CD8-positive, alpha-beta memory T cell (primary cell): Measurements from ENCODE around the gene SLC2A6. TPM values are rescaled to one million over a fixed set of nuclear protein-coding genes. Genes with fewer than 3 reads are reported as not detected.

Source experiments
- CTCF ChIA-PET: fragments of 350-600 bp; sonication (Branson Sonifier 250); formaldehyde crosslinking; loops from one replicate; lab custom pipeline; 2021; ENCODE audit warnings: antibody characterized with exemption; lab: Charles Lee
- POLR2A ChIA-PET: fragments of 350-600 bp; sonication (Branson Sonifier 250); formaldehyde crosslinking; loops from one replicate; lab custom pipeline; 2021; ENCODE audit warnings: antibody characterized with exemption; lab: Charles Lee
- DNase-seq, 5 donors: peaks; one replicate each; pipeline versions ENCODE4 v3.0.0 to v3.0.0-alpha.2; 2020 to 2022; ENCODE audit warnings: mixed read lengths in 1 of 5
- H3K27ac ChIP-seq: one replicate; pipeline ENCODE4 v1.7.0; 2013; ENCODE audit warnings: low read depth, mild to moderate bottlenecking, low read length, moderate library complexity
- H3K27me3 ChIP-seq: 2 replicates; pipeline ENCODE4 v1.7.0; 2013; ENCODE audit warnings: low read length, mild to moderate bottlenecking; ENCODE audit not compliant: insufficient read depth, poor library complexity, severe bottlenecking
- H3K36me3 ChIP-seq: 2 replicates; pipeline ENCODE4 v1.7.0; 2013; ENCODE audit warnings: mild to moderate bottlenecking, low read length, moderate library complexity; ENCODE audit not compliant: insufficient read depth
- H3K4me1 ChIP-seq: 2 replicates; pipeline ENCODE4 v1.7.0; 2013; ENCODE audit warnings: mild to moderate bottlenecking, low read length, moderate library complexity; ENCODE audit not compliant: insufficient read depth
- H3K4me3 ChIP-seq: 2 replicates; pipeline ENCODE4 v1.7.0; 2013; ENCODE audit warnings: mild to moderate bottlenecking, low read length
- H3K9me3 ChIP-seq: 2 replicates; pipeline ENCODE4 v1.7.0; 2013; ENCODE audit warnings: mild to moderate bottlenecking, low read length
- H3K27ac Mint-ChIP-seq, 8 donors: one replicate each; pipeline ENCODE4 v1.8.0; 2020 to 2021; ENCODE audit warnings: mixed read lengths in 8 of 8, mild to moderate bottlenecking in 6 of 8, inconsistent platforms in 3 of 8, moderate library complexity in 3 of 8
- H3K27me3 Mint-ChIP-seq, 2 donors: one replicate each; pipeline ENCODE4 v1.8.0; 2020 to 2021; ENCODE audit warnings: mixed read lengths in 2 of 2, mild to moderate bottlenecking in 1 of 2, moderate library complexity in 1 of 2
- H3K36me3 Mint-ChIP-seq, 3 donors: one replicate each; pipeline ENCODE4 v1.8.0; 2020 to 2021; ENCODE audit warnings: mixed read lengths in 3 of 3, inconsistent platforms in 1 of 3, mild to moderate bottlenecking in 1 of 3
- H3K4me1 Mint-ChIP-seq, 3 donors: one replicate each; pipeline ENCODE4 v1.8.0; 2020 to 2021; ENCODE audit warnings: mixed read lengths in 3 of 3, inconsistent platforms in 1 of 3, mild to moderate bottlenecking in 1 of 3
- H3K4me3 Mint-ChIP-seq, 7 donors: one replicate each; pipeline ENCODE4 v1.8.0; 2020 to 2021; ENCODE audit warnings: mixed read lengths in 7 of 7, mild to moderate bottlenecking in 6 of 7, moderate library complexity in 4 of 7, inconsistent platforms in 2 of 7
- H3K9me3 Mint-ChIP-seq, 5 donors: one replicate each; pipeline ENCODE4 v1.8.0; 2020 to 2022; ENCODE audit warnings: mixed read lengths in 5 of 5, mild to moderate bottlenecking in 3 of 5, moderate library complexity in 2 of 5, inconsistent platforms in 1 of 5
- polyA plus RNA-seq: library from polyadenylated mRNA; unstranded; fragments of 300-500 nt; fragmentation: Illumina TruSeq; gene quantifications from one replicate; pipeline ENCODE4 v1.2.3, GENCODE V29; 2021
- total RNA-seq, 2 experiments: library from RNA; stranded (reverse); gene quantifications; one replicate each; pipeline ENCODE4 v1.2.3, GENCODE V29; 2021

The SLC2A6 gene
- total and polyA plus RNA-seq, 3 experiments from 2014 or later, result 4.0 to 16.3 (median 15.5) TPM

DNA sequence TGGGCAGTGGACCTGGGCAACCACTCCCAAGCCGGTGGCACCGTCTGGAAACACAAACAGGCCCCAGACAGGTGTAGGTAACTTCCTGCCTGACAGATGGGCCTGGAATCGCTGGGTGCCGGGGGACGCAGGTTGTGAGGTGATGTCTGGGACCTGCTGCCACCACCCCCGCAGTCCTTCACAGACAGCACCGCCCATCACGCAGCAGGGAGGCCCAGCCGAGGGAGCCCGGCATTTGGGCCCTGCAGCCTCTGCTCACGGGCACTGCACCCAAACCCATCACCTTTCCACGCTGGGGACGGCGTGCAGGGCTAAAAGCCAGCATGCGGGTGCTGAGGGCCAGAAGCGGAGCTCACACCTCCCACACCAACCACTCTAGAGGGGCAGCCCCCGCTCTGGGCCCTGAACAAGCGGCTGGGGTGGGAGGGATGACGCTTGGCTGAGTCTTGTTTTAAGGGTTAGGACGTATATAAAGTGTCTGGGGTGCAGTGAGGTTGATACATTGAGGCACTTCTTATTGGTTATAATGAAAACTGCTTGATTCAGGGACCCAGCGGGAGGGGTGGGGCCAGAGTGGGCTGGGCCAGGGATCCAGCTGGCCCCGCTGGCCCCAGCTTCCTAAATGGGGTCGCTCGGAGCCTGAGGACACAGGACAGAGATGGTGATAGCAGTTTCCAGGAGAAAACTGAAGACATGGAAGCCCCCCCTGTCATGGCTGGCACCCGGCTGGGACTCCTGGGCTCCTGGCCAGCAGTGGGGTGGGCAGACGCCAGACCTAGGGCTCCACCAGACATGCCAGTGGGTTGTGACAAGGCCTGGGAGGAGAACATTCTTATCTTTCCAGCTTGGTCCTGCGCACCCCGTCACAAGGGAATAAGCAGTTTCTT is 34.6 kb upstream of the SLC2A6 start:
- Mint-ChIP-seq H3K4me3 (no peak overlapping the region), H3K9me3 (no peaks in the 10 kb centered on the region), H3K36me3 (no peaks in the 10 kb centered on the region), H3K27ac (peak overlapping the region in 1 of 8 donors; percentile 38), H3K27me3 (peaks cover 3 to 6% of the 10 kb centered on the region in 2 donors), H3K4me1 (peaks cover 10 to 12% (median 12%) of the 10 kb centered on the region in 3 donors)
- POLR2A ChIA-PET, result no interaction called here
- no peak overlapping the region for H3K4me3 ChIP-seq
- DNase-seq, result no peak
- H3K9me3 ChIP-seq, result no peaks in the 10 kb centered on the region
- CTCF ChIA-PET, result no interaction called here
- H3K27ac ChIP-seq, result no peak overlapping the region
- peaks cover 15% of the 10 kb centered on the region for H3K4me1 ChIP-seq
- no peaks in the 10 kb centered on the region for H3K36me3 ChIP-seq
- no peaks in the 10 kb centered on the region for H3K27me3 ChIP-seq

DNA sequence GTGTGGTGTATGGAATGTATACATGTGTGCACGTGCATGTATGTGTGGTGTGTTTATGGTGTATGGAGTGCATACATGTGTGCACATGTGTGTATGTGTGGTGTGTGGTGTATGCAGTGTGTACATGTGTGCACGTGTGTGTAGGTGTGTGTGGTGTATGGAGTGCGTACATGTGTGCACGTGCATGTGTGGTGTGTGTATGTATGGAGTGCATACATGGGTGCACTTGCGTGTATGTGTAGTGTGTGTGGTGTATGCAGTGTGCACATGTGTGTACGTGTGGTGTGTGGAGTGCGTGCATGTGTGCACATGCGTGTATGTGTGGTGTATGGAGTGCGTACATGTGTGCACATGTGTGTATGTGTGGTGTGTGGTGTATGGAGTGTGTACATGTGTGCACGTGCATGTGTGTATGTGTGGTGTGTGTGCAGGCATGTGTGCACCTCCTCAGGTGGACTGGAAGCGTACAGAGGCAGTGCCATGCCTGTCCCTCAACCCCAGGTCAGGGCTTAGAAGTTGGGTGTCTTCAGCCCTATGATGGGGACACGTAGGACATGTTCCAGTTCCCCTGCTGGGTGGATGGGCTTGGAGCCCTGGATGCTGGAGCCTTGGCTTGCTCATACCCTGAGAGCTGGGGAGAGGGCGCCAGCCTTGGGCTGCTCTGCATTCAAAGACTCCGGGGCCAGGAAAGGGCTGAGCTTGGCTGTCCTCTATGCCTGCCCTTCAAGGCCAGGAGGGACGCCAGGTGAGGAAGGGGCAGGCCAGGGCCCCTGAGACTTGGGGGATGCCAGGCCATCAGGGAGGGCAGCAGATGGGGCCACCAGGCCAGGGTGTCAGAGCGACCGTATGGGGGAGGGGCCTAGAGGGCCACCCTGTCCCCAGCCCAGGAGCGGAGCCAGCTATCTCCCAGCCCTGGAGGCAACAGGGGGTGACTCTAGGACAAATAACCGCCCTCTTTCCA is 33.6 kb upstream of the SLC2A6 start:
- Mint-ChIP-seq H3K36me3 (no peaks in the 10 kb centered on the region), H3K27ac (no peak overlapping the region), H3K4me3 (no peak overlapping the region), H3K9me3 (no peaks in the 10 kb centered on the region), H3K27me3 (peaks cover 3 to 4% of the 10 kb centered on the region in 2 donors), H3K4me1 (peaks cover 10 to 12% (median 12%) of the 10 kb centered on the region in 3 donors)
- Histone ChIP-seq H3K27ac (no peak overlapping the region), H3K36me3 (no peaks in the 10 kb centered on the region), H3K9me3 (no peaks in the 10 kb centered on the region), H3K4me3 (no peak overlapping the region), H3K4me1 (peaks cover 25% of the 10 kb centered on the region), H3K27me3 (no peaks in the 10 kb centered on the region)
- ChIA-PET POLR2A (no interaction called here), CTCF (no interaction called here)
- DNase-seq, result no peak

DNA sequence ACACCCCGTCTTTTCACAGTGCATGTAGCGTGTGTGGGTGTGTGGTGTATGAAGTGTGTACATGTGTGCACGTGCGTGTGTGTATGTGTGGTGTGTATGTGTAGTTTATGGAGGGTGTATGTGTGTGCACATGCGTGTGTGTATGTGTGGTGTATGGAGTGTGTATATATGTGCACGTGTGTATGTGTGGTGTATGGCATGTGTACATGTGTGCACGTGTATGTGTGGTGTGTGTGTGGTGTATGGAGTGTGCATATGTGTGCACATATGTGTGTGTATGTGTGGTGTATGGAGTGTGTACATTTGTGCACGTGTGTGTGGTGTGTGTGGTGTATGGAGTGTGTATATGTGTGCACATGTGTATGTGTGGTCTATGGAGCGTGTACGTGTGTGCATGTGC is 32.7 kb upstream of the SLC2A6 start:
- Histone ChIP-seq H3K36me3 (no peaks in the 10 kb centered on the region), H3K27me3 (no peaks in the 10 kb centered on the region), H3K4me1 (peaks cover 27% of the 10 kb centered on the region), H3K27ac (no peak overlapping the region), H3K4me3 (no peak overlapping the region), H3K9me3 (no peaks in the 10 kb centered on the region)
- DNase-seq, result no peak
- peaks cover 10 to 12% (median 12%) of the 10 kb centered on the region in 3 donors for H3K4me1 Mint-ChIP-seq
- ChIA-PET POLR2A (no interaction called here), CTCF (no interaction called here)
- H3K9me3 Mint-ChIP-seq, result no peaks in the 10 kb centered on the region
- no peaks in the 10 kb centered on the region for H3K36me3 Mint-ChIP-seq
- H3K27me3 Mint-ChIP-seq, result peaks cover 2 to 4% of the 10 kb centered on the region in 2 donors
- no peak overlapping the region for H3K4me3 Mint-ChIP-seq
- H3K27ac Mint-ChIP-seq, result no peak overlapping the region

DNA sequence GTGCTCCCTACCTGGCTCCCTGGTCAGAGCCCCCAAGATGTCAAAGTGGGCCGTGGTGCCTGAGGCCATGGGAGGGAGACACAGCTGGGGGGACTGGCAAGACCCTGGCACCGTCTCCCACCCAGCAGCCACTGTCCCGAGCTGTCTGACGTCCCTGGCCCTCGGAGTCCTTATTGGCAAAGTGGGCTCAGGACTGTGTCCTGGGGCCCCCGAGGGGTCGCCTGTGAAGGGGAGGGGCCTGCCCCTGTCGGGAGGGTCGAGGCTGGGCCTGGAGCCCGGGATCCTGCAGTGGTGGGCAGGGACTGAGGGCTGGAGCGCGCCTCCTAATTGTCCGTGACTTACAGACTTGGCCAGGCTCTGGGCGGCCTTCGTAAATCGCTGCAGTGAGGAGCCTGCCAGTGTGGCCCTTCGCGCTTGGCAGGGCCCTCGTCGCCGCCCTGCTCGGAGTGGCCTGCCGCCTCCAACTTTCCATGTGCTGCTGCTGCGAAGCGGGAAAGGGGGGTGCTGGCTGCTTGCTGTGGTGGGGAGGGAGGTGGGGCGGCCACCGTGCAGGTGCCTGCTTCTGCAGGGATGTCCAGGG is 32.1 kb upstream of the SLC2A6 start:
- Mint-ChIP-seq H3K4me3 (peak overlapping the region in 2 of 7 donors; percentile 34 to 61), H3K27ac (peak overlapping the region in 1 of 8 donors; percentile 44), H3K4me1 (peaks cover 10 to 12% (median 12%) of the 10 kb centered on the region in 3 donors), H3K27me3 (peaks cover 2 to 3% of the 10 kb centered on the region in 2 donors), H3K36me3 (no peaks in the 10 kb centered on the region), H3K9me3 (no peaks in the 10 kb centered on the region)
- ChIA-PET CTCF (no interaction called here), POLR2A (no interaction called here)
- H3K27me3 ChIP-seq, result no peaks in the 10 kb centered on the region
- no peaks in the 10 kb centered on the region for H3K9me3 ChIP-seq
- no peak overlapping the region for H3K4me3 ChIP-seq
- no peak overlapping the region for H3K27ac ChIP-seq
- no peak for DNase-seq
- no peaks in the 10 kb centered on the region for H3K36me3 ChIP-seq
- H3K4me1 ChIP-seq, result peaks cover 27% of the 10 kb centered on the region

DNA sequence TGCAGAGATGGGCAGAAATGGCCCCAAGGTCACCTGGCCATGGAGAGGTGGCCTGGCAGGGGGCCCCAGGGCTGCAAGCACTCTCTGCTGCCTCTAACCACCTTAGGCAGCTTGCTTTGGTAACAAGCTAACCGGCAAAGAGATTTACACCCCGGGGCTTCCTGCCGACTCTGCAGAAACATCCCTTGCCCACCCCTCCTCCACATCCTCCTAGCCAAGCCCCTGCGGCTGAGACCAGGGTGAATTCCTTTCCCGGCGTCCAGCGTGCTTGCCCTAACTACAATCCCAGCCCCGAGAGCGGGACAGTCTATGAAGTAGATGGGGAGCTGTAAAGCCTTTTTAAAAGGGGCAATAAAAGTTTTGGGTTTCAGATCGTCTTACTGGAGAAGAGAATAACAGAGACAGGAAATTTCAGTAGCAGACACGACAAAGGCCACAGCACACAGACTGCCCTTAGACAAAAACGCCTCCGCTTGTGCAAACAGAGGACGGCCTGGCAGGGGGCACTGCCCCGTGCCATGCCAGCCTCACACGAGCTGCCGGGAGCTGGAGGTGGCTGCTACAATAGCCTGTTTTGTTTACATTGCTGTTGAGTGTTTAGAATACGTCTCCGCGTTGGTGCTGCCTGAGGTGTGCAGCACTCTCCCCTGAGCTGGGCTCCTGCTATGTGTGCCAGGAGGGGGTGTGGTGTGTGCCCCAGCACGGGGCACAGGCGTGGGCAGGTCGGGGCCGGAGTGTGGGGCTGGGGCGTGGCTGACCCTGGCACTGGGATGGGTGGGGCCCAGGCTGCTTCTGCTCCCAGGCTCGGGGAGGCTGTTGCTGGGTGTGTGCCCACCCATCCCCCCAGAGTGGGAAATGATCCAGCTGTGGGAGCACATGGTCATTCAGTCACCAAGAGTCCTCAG is 30.5 kb upstream of the SLC2A6 start:
- Mint-ChIP-seq H3K4me3 (peak overlapping the region; percentile 54 to 89 (median 85)), H3K27me3 (no peaks in the 10 kb centered on the region), H3K36me3 (no peaks in the 10 kb centered on the region), H3K9me3 (no peaks in the 10 kb centered on the region), H3K27ac (peak overlapping the region; percentile 76 to 94 (median 88)), H3K4me1 (peaks cover 10 to 12% (median 12%) of the 10 kb centered on the region in 3 donors)
- no peak overlapping the region for H3K27ac ChIP-seq
- CTCF ChIA-PET, result interaction anchor here (1.2 kb wide), 1 partner anchor 16 kb away, joined by 5 read pairs; no protein-coding TSS in a partner anchor
- no peaks in the 10 kb centered on the region for H3K36me3 ChIP-seq
- H3K4me1 ChIP-seq, result peaks cover 27% of the 10 kb centered on the region
- POLR2A ChIA-PET, result no interaction called here
- DNase-seq, result peak in 1 of 5 donors; percentile 56
- H3K27me3 ChIP-seq, result no peaks in the 10 kb centered on the region
- peak overlapping the region; percentile 15 for H3K4me3 ChIP-seq
- H3K9me3 ChIP-seq, result no peaks in the 10 kb centered on the region

DNA sequence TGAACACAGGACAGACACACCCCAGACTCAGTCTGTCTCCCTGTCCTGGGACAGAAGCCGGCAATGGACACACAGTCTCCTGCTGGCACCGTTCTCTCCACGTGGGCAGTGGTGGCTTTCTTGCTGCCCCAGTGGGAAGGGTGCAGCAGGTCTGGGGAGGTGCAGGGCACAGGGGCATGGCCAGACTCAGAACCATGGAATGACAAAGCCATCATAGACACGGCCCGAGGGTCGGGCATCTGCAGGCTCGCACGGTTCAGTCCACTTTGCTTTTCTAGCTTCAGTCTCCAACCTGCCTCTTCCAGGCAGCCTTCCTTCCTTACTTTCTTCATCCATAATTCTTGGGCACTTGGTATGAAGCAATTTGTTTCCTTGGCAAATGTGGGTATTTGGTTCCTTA is 29.1 kb upstream of the SLC2A6 start:
- Mint-ChIP-seq H3K4me1 (peaks cover 10 to 12% (median 12%) of the 10 kb centered on the region in 3 donors), H3K27me3 (peaks cover 2 to 7% of the 10 kb centered on the region in 2 donors), H3K27ac (peak overlapping the region in 2 of 8 donors; percentile 47), H3K36me3 (no peaks in the 10 kb centered on the region), H3K9me3 (peaks cover 0 to 5% (median 0%) of the 10 kb centered on the region in 5 donors), H3K4me3 (no peak overlapping the region)
- Histone ChIP-seq H3K36me3 (no peaks in the 10 kb centered on the region), H3K27ac (no peak overlapping the region), H3K4me3 (no peak overlapping the region), H3K4me1 (peaks cover 27% of the 10 kb centered on the region), H3K9me3 (no peaks in the 10 kb centered on the region), H3K27me3 (no peaks in the 10 kb centered on the region)
- CTCF ChIA-PET, result no interaction called here
- DNase-seq, result no peak
- POLR2A ChIA-PET, result no interaction called here
